ENCODE results near the gene MAN1A1.

GRCh38 chr6:119342430-119342829, 7.1 kb downstream of the MAN1A1 start:
- TF ChIP-seq, protein P1, sequence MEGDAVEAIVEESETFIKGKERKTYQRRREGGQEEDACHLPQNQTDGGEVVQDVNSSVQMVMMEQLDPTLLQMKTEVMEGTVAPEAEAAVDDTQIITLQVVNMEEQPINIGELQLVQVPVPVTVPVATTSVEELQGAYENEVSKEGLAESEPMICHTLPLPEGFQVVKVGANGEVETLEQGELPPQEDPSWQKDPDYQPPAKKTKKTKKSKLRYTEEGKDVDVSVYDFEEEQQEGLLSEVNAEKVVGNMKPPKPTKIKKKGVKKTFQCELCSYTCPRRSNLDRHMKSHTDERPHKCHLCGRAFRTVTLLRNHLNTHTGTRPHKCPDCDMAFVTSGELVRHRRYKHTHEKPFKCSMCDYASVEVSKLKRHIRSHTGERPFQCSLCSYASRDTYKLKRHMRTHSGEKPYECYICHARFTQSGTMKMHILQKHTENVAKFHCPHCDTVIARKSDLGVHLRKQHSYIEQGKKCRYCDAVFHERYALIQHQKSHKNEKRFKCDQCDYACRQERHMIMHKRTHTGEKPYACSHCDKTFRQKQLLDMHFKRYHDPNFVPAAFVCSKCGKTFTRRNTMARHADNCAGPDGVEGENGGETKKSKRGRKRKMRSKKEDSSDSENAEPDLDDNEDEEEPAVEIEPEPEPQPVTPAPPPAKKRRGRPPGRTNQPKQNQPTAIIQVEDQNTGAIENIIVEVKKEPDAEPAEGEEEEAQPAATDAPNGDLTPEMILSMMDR (conservative IDR thresholded peaks at IDR 0.05; ENCODE audit: low read depth in 2 of 2): no peak
- TF ChIP-seq EZH2phosphoT487 (IDR thresholded peaks at IDR 0.05; ENCODE audit: unreplicated experiment) (no peak), POLR2AphosphoS5 (IDR thresholded peaks at IDR 0.05; ENCODE audit: low read depth) (no peak), JUNB (IDR thresholded peaks at IDR 0.05; ENCODE audit: unreplicated experiment) (no peak), EZH2 (IDR thresholded peaks at IDR 0.05; ENCODE audit: low read depth, unreplicated experiment) (no peak), ETS1 (IDR thresholded peaks at IDR 0.05) (no peak), ZNF114 (CRISPR knock-in tag; IDR thresholded peaks at IDR 0.05) (no peak), STAT1 (IDR thresholded peaks at IDR 0.05; ENCODE audit: unreplicated experiment) (no peak), CREB1 (CRISPR knock-in tag; IDR thresholded peaks at IDR 0.05; ENCODE audit: low read depth) (no peak)
- TF ChIP-seq, protein P2, sequence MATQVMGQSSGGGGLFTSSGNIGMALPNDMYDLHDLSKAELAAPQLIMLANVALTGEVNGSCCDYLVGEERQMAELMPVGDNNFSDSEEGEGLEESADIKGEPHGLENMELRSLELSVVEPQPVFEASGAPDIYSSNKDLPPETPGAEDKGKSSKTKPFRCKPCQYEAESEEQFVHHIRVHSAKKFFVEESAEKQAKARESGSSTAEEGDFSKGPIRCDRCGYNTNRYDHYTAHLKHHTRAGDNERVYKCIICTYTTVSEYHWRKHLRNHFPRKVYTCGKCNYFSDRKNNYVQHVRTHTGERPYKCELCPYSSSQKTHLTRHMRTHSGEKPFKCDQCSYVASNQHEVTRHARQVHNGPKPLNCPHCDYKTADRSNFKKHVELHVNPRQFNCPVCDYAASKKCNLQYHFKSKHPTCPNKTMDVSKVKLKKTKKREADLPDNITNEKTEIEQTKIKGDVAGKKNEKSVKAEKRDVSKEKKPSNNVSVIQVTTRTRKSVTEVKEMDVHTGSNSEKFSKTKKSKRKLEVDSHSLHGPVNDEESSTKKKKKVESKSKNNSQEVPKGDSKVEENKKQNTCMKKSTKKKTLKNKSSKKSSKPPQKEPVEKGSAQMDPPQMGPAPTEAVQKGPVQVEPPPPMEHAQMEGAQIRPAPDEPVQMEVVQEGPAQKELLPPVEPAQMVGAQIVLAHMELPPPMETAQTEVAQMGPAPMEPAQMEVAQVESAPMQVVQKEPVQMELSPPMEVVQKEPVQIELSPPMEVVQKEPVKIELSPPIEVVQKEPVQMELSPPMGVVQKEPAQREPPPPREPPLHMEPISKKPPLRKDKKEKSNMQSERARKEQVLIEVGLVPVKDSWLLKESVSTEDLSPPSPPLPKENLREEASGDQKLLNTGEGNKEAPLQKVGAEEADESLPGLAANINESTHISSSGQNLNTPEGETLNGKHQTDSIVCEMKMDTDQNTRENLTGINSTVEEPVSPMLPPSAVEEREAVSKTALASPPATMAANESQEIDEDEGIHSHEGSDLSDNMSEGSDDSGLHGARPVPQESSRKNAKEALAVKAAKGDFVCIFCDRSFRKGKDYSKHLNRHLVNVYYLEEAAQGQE (IDR thresholded peaks at IDR 0.05; ENCODE audit: unreplicated experiment): no peak
